Thoracic aorta (tissue), 2 donors: ENCODE results near the gene NHERF1. TPM values are rescaled to one million over a fixed set of nuclear protein-coding genes. Genes with fewer than 3 reads are reported as not detected.

Source experiments
- ATAC-seq: fragments of 150-250 bp; one replicate; pipeline ENCODE4 v1.8.0; 2017; ENCODE audit warnings: low read depth; ENCODE audit not compliant: insufficient number of reproducible peaks, low FRiP score
- DNase-seq: peaks from one replicate; pipeline ENCODE4 v3.0.0-alpha.2; 2020; ENCODE audit warnings: low spot score
- H3K27ac ChIP-seq, 2 donors: fragments of 200-600 bp; sonication (generic); 1 replicate in 1 of 2; 2 replicates in 1 of 2; pipeline ENCODE4 v1.5.1; 2016; ENCODE audit warnings: mild to moderate bottlenecking in 2 of 2, moderate library complexity in 2 of 2
- H3K27me3 ChIP-seq: fragments of 200-600 bp; sonication (generic); replicated peaks from 2 replicates; pipeline ENCODE4 v1.6.0; 2016; ENCODE audit warnings: mild to moderate bottlenecking; ENCODE audit not compliant: insufficient read depth
- H3K36me3 ChIP-seq: fragments of 200-600 bp; sonication (generic); one replicate; pipeline ENCODE4 v1.5.1; 2016
- H3K4me1 ChIP-seq, 2 donors: fragments of 200-600 bp; sonication (generic); 1 replicate in 1 of 2; 2 replicates in 1 of 2; pipeline versions ENCODE4 v1.5.1 to v1.6.0; 2016; ENCODE audit warnings: low read depth in 2 of 2, mild to moderate bottlenecking in 1 of 2; ENCODE audit not compliant: control insufficient read depth in 1 of 2
- H3K4me3 ChIP-seq: fragments of 200-600 bp; sonication (generic); 2 replicates; pipeline ENCODE4 v1.5.1; 2016; ENCODE audit warnings: mild to moderate bottlenecking
- H3K9me3 ChIP-seq: fragments of 200-600 bp; sonication (generic); 2 replicates; pipeline ENCODE4 v1.5.1; 2016
- CTCF ChIP-seq: fragments of 200-600 bp; sonication (generic); IDR thresholded peaks from one replicate; pipeline ENCODE4 v1.5.1; 2019; ENCODE audit warnings: antibody characterized with exemption
- total RNA-seq, 2 donors: library from RNA; depleted of rRNA; stranded (reverse); fragments of >200 nt; gene quantifications; one replicate each; pipeline versions ENCODE4 v1.1.0 to v1.2.3, GENCODE V29; 2016

The NHERF1 gene
- total RNA-seq, 2 donors from 2014 or later, result 23.2 to 32.8 TPM

DNA sequence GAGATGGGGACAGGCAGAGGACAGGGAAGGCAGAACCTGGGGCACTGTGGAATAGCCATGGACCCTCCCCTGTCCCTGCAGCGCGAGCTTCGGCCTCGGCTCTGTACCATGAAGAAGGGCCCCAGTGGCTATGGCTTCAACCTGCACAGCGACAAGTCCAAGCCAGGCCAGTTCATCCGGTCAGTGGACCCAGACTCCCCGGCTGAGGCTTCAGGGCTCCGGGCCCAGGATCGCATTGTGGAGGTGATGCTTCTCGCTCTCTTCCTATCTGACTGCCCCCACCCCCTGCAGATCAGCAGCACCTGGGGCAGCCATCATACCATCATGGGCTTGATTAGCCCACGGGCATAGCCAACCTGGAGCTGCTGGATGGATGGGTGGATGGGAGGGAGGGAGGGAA is 13.5 kb downstream of the NHERF1 start:
- ATAC-seq (no peak), DNase-seq (no peak)
- TF ChIP-seq CTCF, result no peak
- Histone ChIP-seq H3K4me3 (no peak overlapping the region), H3K36me3 (no peaks in the 10 kb centered on the region), H3K27ac (no peak overlapping the region), H3K9me3 (no peaks in the 10 kb centered on the region), H3K4me1 (peaks cover 17 to 40% of the 10 kb centered on the region in 2 donors), H3K27me3 (no peaks in the 10 kb centered on the region)

DNA sequence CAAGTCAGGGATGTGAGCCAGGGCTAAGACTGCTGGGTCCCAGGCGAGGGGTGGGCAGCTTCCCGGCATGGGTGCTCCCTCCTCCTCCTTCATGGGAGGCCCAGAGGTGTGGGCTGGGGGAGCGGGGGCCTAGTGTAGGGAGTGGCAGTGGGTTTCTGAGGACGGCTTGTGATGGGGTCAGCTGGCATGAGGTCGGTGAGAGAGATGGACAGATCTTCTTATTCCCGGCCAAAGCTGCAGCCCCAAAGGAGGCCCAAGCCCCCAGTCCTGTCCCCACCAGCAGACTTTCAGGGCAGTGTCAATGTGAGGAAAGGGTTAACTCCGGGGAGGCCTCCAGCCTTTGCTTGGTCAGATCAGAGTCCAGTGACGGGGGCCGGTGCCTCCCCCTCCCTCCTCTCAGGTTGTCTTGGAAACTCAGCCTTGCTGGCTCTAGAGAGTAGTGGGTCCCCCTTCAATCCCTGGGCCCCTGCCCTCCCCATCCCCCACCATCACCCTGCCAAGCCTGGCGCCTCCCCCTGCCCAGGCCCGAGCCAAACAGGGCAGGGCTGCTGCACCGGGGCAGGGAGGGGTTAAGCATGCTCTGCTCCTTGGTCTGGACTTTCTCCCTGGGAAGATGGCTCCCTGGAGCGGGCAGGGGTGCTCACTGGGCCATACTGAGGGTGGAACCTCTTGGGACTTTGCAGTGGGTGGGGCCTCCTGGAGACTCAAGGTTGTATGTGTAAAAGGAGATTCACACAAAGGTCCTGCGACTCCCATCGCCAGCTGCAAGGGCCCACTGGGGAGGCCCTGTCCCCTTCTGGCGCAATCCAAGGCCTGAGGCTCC is 15.3 kb downstream of the NHERF1 start:
- Histone ChIP-seq H3K27me3 (no peaks in the 10 kb centered on the region), H3K27ac (no peak overlapping the region), H3K36me3 (no peaks in the 10 kb centered on the region), H3K9me3 (no peaks in the 10 kb centered on the region), H3K4me3 (no peak overlapping the region), H3K4me1 (peaks cover 8 to 40% of the 10 kb centered on the region in 2 donors)
- no peak for ATAC-seq
- TF ChIP-seq CTCF, result no peak
- DNase-seq, result no peak

DNA sequence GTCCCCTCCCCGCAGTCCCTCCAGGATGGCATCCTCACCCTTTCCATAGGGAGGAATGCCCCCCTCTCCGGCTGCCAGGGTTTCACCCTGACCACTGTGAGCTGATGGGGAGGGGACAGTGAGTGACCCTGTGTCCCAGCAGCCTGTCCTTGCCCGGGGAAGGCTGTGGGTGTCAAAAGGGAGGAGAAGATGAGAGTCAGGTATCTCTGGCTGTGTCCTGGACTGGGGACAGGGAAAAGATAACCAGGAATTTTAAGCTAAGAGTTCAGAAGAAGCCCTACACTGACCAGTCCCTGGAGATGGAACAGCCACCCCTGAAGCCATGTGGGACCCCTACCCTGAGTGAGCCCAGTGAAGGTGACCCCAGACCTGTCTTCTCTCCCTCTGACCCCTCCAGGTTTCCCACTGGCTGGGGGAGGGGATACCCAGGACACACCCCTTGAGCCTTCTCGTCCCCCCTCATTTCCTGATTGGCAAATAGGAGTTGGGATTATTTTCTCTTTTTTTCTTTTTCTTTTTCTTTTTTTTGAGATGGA is 16.4 kb downstream of the NHERF1 start:
- Histone ChIP-seq H3K27ac (no peak overlapping the region), H3K36me3 (no peaks in the 10 kb centered on the region), H3K4me1 (peaks cover 9 to 46% of the 10 kb centered on the region in 2 donors), H3K4me3 (no peak overlapping the region), H3K9me3 (no peaks in the 10 kb centered on the region), H3K27me3 (no peaks in the 10 kb centered on the region)
- DNase-seq, result no peak
- no peak for TF ChIP-seq CTCF
- ATAC-seq, result no peak

DNA sequence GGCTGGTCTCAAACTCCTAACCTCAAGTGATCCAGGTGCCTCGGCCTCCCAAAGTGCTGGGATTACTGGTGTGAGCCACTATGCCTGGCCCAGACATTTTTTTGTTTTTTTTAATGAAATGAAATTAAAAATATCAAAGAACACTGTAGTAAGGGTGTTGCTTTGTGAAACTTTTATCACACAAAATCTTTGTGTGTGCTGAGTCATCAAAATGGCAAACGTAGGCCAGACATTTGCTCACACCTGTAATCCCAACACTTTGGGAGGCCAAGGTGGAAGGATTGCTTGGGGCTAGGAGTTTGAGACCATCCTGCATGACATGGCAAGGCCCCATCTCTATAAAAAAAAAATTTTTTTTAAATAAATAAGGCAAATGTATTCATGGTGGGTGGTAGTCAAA is 18.0 kb downstream of the NHERF1 start:
- Histone ChIP-seq H3K4me1 (peaks cover 9 to 30% of the 10 kb centered on the region in 2 donors), H3K9me3 (no peaks in the 10 kb centered on the region), H3K4me3 (no peak overlapping the region), H3K27ac (no peak overlapping the region), H3K36me3 (peaks cover 5% of the 10 kb centered on the region), H3K27me3 (no peaks in the 10 kb centered on the region)
- no peak for TF ChIP-seq CTCF
- no peak for DNase-seq
- ATAC-seq, result no peak

DNA sequence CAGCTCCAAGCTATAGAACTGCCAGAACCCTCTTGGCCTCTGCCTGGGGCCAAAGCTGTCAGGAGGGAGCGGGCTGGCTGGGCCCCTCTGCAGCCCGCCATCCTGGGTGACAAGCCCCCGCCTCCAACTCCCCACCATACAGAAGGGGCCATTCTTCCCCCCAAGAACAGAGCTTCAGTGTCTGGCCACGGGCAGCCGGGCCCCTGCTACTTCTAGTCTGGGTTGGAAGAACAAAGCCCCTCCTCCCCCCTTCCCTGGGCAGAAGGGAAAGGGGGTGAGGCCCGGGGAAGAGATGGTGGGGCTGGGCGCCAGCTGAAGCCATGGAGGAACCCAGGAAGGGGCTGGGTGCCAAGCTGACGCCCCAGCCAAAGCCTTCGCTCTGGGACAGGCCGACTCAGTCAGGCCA is 18.7 kb downstream of the NHERF1 start:
- ATAC-seq (no peak), DNase-seq (no peak)
- Histone ChIP-seq H3K4me1 (peaks cover 9 to 29% of the 10 kb centered on the region in 2 donors), H3K4me3 (no peak overlapping the region), H3K27me3 (no peaks in the 10 kb centered on the region), H3K36me3 (peaks cover 12% of the 10 kb centered on the region), H3K27ac (peak overlapping the region; percentile 75 to 90), H3K9me3 (no peaks in the 10 kb centered on the region)
- TF ChIP-seq CTCF, result no peak
